PC-3 (cell line): ENCODE data around the gene AFF4. TPM values are rescaled to one million over a fixed set of nuclear protein-coding genes. Genes with fewer than 3 reads are reported as not detected.

Experiments used
- ATAC-seq: fragments of 200-7000 bp; cut with Tn5 transposase; 2 replicates; pipeline ENCODE4 v1.9.1; 2020; ENCODE audit warnings: mild to moderate bottlenecking, moderate library complexity
- BruUV-seq: library from RNA; stranded (reverse); fragments of 400-500 nt; replicated peaks from 2 replicates; lab custom pipeline; 2021; lab: Mats Ljungman, UMichigan
- CTCF ChIA-PET: fragments of 300-600 bp; sonication (Branson Sonifier 250); formaldehyde crosslinking; loops from one replicate; lab custom pipeline; 2022; ENCODE audit warnings: antibody characterized with exemption; lab: Charles Lee
- POLR2A ChIA-PET: fragments of 300-600 bp; sonication (Branson Sonifier 250); formaldehyde crosslinking; loops from one replicate; lab custom pipeline; 2022; ENCODE audit warnings: antibody characterized with exemption; ENCODE audit not compliant: unreplicated experiment; lab: Charles Lee
- DNase-seq: peaks from one replicate; pipeline ENCODE4 v3.0.0-alpha.2; 2015
- H2AFZ ChIP-seq: fragments of 300-600 bp; sonication (generic); 2 replicates; pipeline ENCODE4 v1.6.0; 2016; ENCODE audit warnings: antibody characterized with exemption, low read length
- H3F3A ChIP-seq: fragments of 300-600 bp; sonication (generic); one replicate; pipeline ENCODE4 v1.6.0; 2017; ENCODE audit warnings: antibody characterized with exemption, low read length, control low read depth, mild to moderate bottlenecking; ENCODE audit not compliant: unreplicated experiment
- H3K27ac ChIP-seq: fragments of 300-600 bp; sonication (generic); 2 replicates; pipeline ENCODE4 v1.5.1; 2016; ENCODE audit warnings: mild to moderate bottlenecking, low read length
- H3K27me3 ChIP-seq: fragments of 300-600 bp; sonication (generic); 2 replicates; pipeline ENCODE4 v1.6.1; 2016; ENCODE audit warnings: low read length, mixed read lengths
- H3K36me3 ChIP-seq: fragments of 300-600 bp; sonication (generic); 2 replicates; pipeline ENCODE4 v1.6.1; 2016; ENCODE audit warnings: low read depth, mixed run types, low read length, mixed read lengths
- H3K4me1 ChIP-seq: fragments of 300-600 bp; sonication (generic); 2 replicates; pipeline ENCODE4 v1.5.1; 2016; ENCODE audit warnings: low read length; ENCODE audit not compliant: insufficient read depth
- H3K4me2 ChIP-seq: fragments of 300-600 bp; sonication (generic); 2 replicates; pipeline ENCODE4 v1.6.0; 2016; ENCODE audit warnings: low read length
- H3K4me3 ChIP-seq: fragments of 300-600 bp; sonication (generic); 2 replicates; pipeline ENCODE4 v1.5.1; 2016; ENCODE audit warnings: mild to moderate bottlenecking, low read length, mixed read lengths
- H3K79me2 ChIP-seq: fragments of 300-600 bp; sonication (generic); 2 replicates; pipeline ENCODE4 v1.6.1; 2017; ENCODE audit warnings: low read length, mixed read lengths
- H3K9ac ChIP-seq: fragments of 300-600 bp; sonication (generic); 2 replicates; pipeline ENCODE4 v1.6.0; 2016; ENCODE audit warnings: mild to moderate bottlenecking, low read length
- H3K9me2 ChIP-seq: fragments of 300-600 bp; sonication (generic); replicated peaks from 2 replicates; pipeline ENCODE4 v1.6.1; 2016; ENCODE audit warnings: mixed run types, low read length, mixed read lengths
- H3K9me3 ChIP-seq: fragments of 300-600 bp; sonication (generic); 2 replicates; pipeline ENCODE4 v1.6.1; 2016; ENCODE audit warnings: low read length, mixed read lengths
- H4K20me1 ChIP-seq: fragments of 300-600 bp; sonication (generic); 2 replicates; pipeline ENCODE4 v1.6.1; 2016; ENCODE audit warnings: low read length, mixed read lengths
- CTCF ChIP-seq: fragments of 300-600 bp; sonication (generic); conservative IDR thresholded peaks from 2 replicates; pipeline ENCODE4 v1.5.1; 2017; ENCODE audit warnings: antibody characterized with exemption, low read depth, mild to moderate bottlenecking, low read length
- EZH2 ChIP-seq: fragments of 300-600 bp; sonication (generic); IDR thresholded peaks from one replicate; pipeline ENCODE4 v1.6.1; 2017; ENCODE audit warnings: antibody characterized with exemption, mild to moderate bottlenecking, low read length; ENCODE audit not compliant: unreplicated experiment
- EZH2phosphoT487 ChIP-seq: fragments of 300-600 bp; sonication (generic); IDR thresholded peaks from 2 replicates; pipeline ENCODE4 v1.6.1; 2018; ENCODE audit warnings: mild to moderate bottlenecking, antibody characterized with exemption, low read length, borderline replicate concordance
- intact Hi-C: fragments of 100-400 bp; cut with micrococcal nuclease; formaldehyde crosslinking; loops from 2 replicates; pipeline ENCODE4 v1.9.0; 2023
- total RNA-seq: library from RNA; depleted of rRNA; stranded (reverse); fragments of >200 nt; gene quantifications from 2 replicates; pipeline ENCODE4 v1.2.3, GENCODE V29; 2014

AFF4 gene
- total RNA-seq, 1 experiment from 2014 or later = 23.5 TPM

- intact Hi-C loops = no loop called here
- Histone ChIP-seq H2AFZ (no peak overlapping the region), H3K9me2 (no peaks in the 10 kb centered on the region), H3K79me2 (no peaks in the 10 kb centered on the region), H3K36me3 (no peaks in the 10 kb centered on the region), H3K4me1 (peaks cover 32% of the 10 kb centered on the region), H3F3A (no peaks in the 10 kb centered on the region), H3K4me3 (no peak overlapping the region), H3K9ac (no peak overlapping the region), H3K9me3 (no peaks in the 10 kb centered on the region), H4K20me1 (no peaks in the 10 kb centered on the region), H3K27ac (no peak overlapping the region), H3K27me3 (no peaks in the 10 kb centered on the region), H3K4me2 (no peak overlapping the region)
- ChIA-PET POLR2A (no interaction called here), CTCF (no interaction called here)
- no TSS peak for BruUV-seq
- TF ChIP-seq CTCF (no peak), EZH2 (no peak), EZH2phosphoT487 (no peak)
- ATAC-seq (no peak), DNase-seq (no peak)
Measured at GRCh38 chr5:132838516-132839282, 124.7 kb downstream of the AFF4 start.

- Histone ChIP-seq H3F3A (no peaks in the 10 kb centered on the region), H3K36me3 (no peaks in the 10 kb centered on the region), H3K9me3 (no peaks in the 10 kb centered on the region), H3K27me3 (no peaks in the 10 kb centered on the region), H3K4me3 (no peak overlapping the region), H3K9ac (no peak overlapping the region), H3K9me2 (no peaks in the 10 kb centered on the region), H3K27ac (no peak overlapping the region), H3K4me1 (peaks cover 32% of the 10 kb centered on the region), H3K4me2 (no peak overlapping the region), H3K79me2 (no peaks in the 10 kb centered on the region), H2AFZ (no peak overlapping the region), H4K20me1 (no peaks in the 10 kb centered on the region)
- ChIA-PET CTCF (no interaction called here), POLR2A (no interaction called here)
- ATAC-seq = peak; percentile 76
- no peak for TF ChIP-seq EZH2phosphoT487
- TF ChIP-seq EZH2 = no peak
- no peak for TF ChIP-seq CTCF
- DNase-seq = peak; percentile 48
- intact Hi-C loops = no loop called here
- BruUV-seq = no TSS peak
Measured at GRCh38 chr5:132837868-132838267, 125.6 kb downstream of the AFF4 start.

DNA sequence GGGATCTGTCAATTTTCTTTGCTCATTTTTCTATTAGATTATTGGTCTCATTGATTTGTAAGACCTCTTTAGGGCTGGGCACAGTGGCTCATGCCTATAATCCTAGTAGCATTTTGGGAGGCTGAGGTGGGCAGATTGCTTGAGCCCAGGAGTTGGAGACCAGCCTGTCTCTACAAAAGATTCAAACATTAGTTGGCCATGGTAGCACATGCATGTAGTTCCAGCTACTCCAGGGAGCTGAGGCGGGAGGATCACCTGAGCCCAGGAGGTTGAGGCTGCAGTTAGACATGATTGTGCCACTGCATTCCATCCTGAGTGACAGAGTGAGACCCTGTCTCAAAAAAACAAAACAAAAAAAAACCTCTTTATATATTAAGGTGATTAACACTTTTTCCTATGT is 126.6 kb downstream of the AFF4 start:
- CTCF ChIA-PET = no interaction called here
- Histone ChIP-seq H2AFZ (no peak overlapping the region), H3K27me3 (no peaks in the 10 kb centered on the region), H3K4me1 (peaks cover 32% of the 10 kb centered on the region), H3K36me3 (no peaks in the 10 kb centered on the region), H3K4me2 (no peak overlapping the region), H3K9me2 (no peaks in the 10 kb centered on the region), H3K79me2 (no peaks in the 10 kb centered on the region), H3K27ac (no peak overlapping the region), H3F3A (no peaks in the 10 kb centered on the region), H3K9me3 (no peaks in the 10 kb centered on the region), H4K20me1 (no peaks in the 10 kb centered on the region), H3K9ac (no peak overlapping the region), H3K4me3 (no peak overlapping the region)
- TF ChIP-seq CTCF (no peak), EZH2phosphoT487 (no peak), EZH2 (no peak)
- intact Hi-C loops = no loop called here
- no peak for DNase-seq
- ATAC-seq = no peak
- no TSS peak for BruUV-seq
- POLR2A ChIA-PET = interaction anchor here (0.6 kb wide), 1 partner anchor 125 kb away, joined by 5 read pairs; no protein-coding TSS in a partner anchor
